GM12878 (cell line): Measurements from ENCODE around the gene HOXC5.

Source experiments
- FOXM1 ChIP-seq: IDR thresholded peaks from 2 replicates; pipeline ENCODE4 v1.6.1; 2012; ENCODE audit warnings: low read depth, mild to moderate bottlenecking, inconsistent platforms, low read length, moderate library complexity
- JUND ChIP-seq: IDR thresholded peaks from 2 replicates; pipeline ENCODE4 v1.6.1; 2012; ENCODE audit warnings: low read depth, mild to moderate bottlenecking, low read length, improper control_type of control experiment, moderate library complexity
- POLR2A ChIP-seq: IDR thresholded peaks from 2 replicates; pipeline ENCODE4 v1.6.1; 2011; ENCODE audit warnings: low read depth, mild to moderate bottlenecking, low read length
- POLR2AphosphoS2 ChIP-seq: IDR thresholded peaks from 2 replicates; pipeline ENCODE4 v1.6.1; 2011; ENCODE audit warnings: low read depth, mild to moderate bottlenecking, low read length, improper control_type of control experiment, moderate library complexity
- RAD21 ChIP-seq: IDR thresholded peaks from 2 replicates; pipeline ENCODE4 v1.6.1; 2011; ENCODE audit warnings: mild to moderate bottlenecking, low read depth, low read length, moderate library complexity; ENCODE audit not compliant: insufficient read depth
- RELA ChIP-seq: fragments of 450-650 bp; IDR thresholded peaks from 2 replicates; pipeline ENCODE4 v1.8.0; 2014; ENCODE audit warnings: borderline replicate concordance; ENCODE audit not compliant: partially characterized antibody
- TF ChIP-seq, protein P1 (sequence below): IDR thresholded peaks from 2 replicates; pipeline ENCODE4 v1.6.1; 2012; ENCODE audit warnings: low read depth, low read length, improper control_type of control experiment
- TF ChIP-seq, protein P2 (sequence below): fragments of 450-650 bp; IDR thresholded peaks from 2 replicates; pipeline ENCODE4 v1.6.1; 2016; ENCODE audit warnings: mild to moderate bottlenecking
- TF ChIP-seq, protein P3 (sequence below), 3 experiments: IDR thresholded peaks in 2 of 3; conservative IDR thresholded peaks in 1 of 3; 2 replicates each; pipeline ENCODE4 v1.5.1; 2011; ENCODE audit warnings: low read depth in 3 of 3, low read length in 3 of 3, mild to moderate bottlenecking in 3 of 3, control low read depth in 2 of 3, moderate library complexity in 2 of 3, inconsistent platforms in 1 of 3, mixed read lengths in 1 of 3; ENCODE audit not compliant: control insufficient read depth in 2 of 3, insufficient read depth in 1 of 3; ENCODE audit errors: extremely low read depth in 1 of 3
- TF ChIP-seq, protein P4 (sequence below): IDR thresholded peaks from 2 replicates; pipeline ENCODE4 v1.6.1; 2011; ENCODE audit warnings: mild to moderate bottlenecking, low read depth, low read length, moderate library complexity; ENCODE audit not compliant: insufficient replicate concordance

DNA sequence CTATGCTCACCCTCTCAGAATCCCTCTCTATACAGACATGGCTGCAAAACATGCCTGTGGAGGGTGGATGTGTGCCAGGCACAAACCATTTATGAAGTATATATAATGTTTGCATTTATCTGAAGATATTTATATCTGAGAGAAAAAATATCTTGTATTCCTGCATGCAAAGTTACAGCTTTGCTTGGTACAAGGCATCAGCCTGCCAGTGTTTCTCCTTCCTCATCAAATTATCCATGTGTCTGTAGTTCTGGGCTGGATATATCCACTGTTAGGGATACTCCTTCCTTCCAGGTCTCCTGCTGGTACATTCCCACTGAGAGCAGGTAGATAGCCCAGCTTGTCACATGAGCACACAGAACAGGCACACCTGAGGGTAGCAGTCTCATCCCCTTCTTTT lies 32.8 kb downstream of the HOXC5 start:
- TF ChIP-seq, protein P1, sequence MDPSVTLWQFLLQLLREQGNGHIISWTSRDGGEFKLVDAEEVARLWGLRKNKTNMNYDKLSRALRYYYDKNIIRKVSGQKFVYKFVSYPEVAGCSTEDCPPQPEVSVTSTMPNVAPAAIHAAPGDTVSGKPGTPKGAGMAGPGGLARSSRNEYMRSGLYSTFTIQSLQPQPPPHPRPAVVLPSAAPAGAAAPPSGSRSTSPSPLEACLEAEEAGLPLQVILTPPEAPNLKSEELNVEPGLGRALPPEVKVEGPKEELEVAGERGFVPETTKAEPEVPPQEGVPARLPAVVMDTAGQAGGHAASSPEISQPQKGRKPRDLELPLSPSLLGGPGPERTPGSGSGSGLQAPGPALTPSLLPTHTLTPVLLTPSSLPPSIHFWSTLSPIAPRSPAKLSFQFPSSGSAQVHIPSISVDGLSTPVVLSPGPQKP, result no peak
- TF ChIP-seq RELA (no peak), FOXM1 (no peak), JUND (no peak), RAD21 (no peak), POLR2A (no peak), POLR2AphosphoS2 (no peak)
- TF ChIP-seq, protein P2, sequence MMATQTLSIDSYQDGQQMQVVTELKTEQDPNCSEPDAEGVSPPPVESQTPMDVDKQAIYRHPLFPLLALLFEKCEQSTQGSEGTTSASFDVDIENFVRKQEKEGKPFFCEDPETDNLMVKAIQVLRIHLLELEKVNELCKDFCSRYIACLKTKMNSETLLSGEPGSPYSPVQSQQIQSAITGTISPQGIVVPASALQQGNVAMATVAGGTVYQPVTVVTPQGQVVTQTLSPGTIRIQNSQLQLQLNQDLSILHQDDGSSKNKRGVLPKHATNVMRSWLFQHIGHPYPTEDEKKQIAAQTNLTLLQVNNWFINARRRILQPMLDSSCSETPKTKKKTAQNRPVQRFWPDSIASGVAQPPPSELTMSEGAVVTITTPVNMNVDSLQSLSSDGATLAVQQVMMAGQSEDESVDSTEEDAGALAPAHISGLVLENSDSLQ, result no peak
- TF ChIP-seq, protein P3, sequence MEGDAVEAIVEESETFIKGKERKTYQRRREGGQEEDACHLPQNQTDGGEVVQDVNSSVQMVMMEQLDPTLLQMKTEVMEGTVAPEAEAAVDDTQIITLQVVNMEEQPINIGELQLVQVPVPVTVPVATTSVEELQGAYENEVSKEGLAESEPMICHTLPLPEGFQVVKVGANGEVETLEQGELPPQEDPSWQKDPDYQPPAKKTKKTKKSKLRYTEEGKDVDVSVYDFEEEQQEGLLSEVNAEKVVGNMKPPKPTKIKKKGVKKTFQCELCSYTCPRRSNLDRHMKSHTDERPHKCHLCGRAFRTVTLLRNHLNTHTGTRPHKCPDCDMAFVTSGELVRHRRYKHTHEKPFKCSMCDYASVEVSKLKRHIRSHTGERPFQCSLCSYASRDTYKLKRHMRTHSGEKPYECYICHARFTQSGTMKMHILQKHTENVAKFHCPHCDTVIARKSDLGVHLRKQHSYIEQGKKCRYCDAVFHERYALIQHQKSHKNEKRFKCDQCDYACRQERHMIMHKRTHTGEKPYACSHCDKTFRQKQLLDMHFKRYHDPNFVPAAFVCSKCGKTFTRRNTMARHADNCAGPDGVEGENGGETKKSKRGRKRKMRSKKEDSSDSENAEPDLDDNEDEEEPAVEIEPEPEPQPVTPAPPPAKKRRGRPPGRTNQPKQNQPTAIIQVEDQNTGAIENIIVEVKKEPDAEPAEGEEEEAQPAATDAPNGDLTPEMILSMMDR (IDR thresholded peaks at IDR 0.05 in 2 of 3, conservative IDR thresholded peaks at IDR 0.05 in 1 of 3; ENCODE audit: control insufficient read depth in 2 of 3, extremely low read depth in 1 of 3, insufficient read depth in 1 of 3, low read depth in 3 of 3, low read length in 3 of 3), result no peak
- TF ChIP-seq, protein P4, sequence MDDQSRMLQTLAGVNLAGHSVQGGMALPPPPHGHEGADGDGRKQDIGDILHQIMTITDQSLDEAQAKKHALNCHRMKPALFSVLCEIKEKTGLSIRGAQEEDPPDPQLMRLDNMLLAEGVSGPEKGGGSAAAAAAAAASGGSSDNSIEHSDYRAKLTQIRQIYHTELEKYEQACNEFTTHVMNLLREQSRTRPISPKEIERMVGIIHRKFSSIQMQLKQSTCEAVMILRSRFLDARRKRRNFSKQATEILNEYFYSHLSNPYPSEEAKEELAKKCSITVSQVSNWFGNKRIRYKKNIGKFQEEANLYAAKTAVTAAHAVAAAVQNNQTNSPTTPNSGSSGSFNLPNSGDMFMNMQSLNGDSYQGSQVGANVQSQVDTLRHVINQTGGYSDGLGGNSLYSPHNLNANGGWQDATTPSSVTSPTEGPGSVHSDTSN, result no peak
